Measurements from ENCODE around the gene FYN. TPM values are rescaled to one million over a fixed set of nuclear protein-coding genes. Genes with fewer than 3 reads are reported as not detected.

FYN gene
- total RNA-seq, 2 experiments from 2014 or later: 521 to 547 TPM

GRCh38 chr6:111805511-111806164 is 67.6 kb downstream of the FYN start:
- CTCF ChIA-PET: interaction anchor here (0.6 to 4.2 kb wide), 8 partner anchors 12 to 55 kb away, joined by 3 to 22 read pairs (median 3); no protein-coding TSS in a partner anchor
- POLR2A ChIA-PET: interaction anchor here (0.6 to 4.3 kb wide), 11 partner anchors 12 to 52 kb away, joined by 3 to 34 read pairs (median 5); no protein-coding TSS in a partner anchor

- CTCF ChIA-PET: interaction anchor here (1.0 to 4.2 kb wide), 8 partner anchors 11 to 188 kb away, joined by 3 to 22 read pairs (median 4); no protein-coding TSS in a partner anchor
Observed at GRCh38 chr6:111804627-111805235, 68.5 kb downstream of the FYN start.

GRCh38 chr6:111803804-111804203 is 69.4 kb downstream of the FYN start:
- ChIA-PET POLR2A (interaction anchor here (0.7 to 4.3 kb wide), 10 partner anchors 10 to 224 kb away, joined by 3 to 34 read pairs (median 4); no protein-coding TSS in a partner anchor), CTCF (interaction anchor here (1.2 to 4.2 kb wide), 7 partner anchors 10 to 189 kb away, joined by 3 to 22 read pairs (median 5); no protein-coding TSS in a partner anchor)

More at GRCh38 chr6:111804627-111805235, 68.5 kb downstream of the FYN start:
- POLR2A ChIA-PET: interaction anchor here (0.8 to 4.3 kb wide), 10 partner anchors 11 to 223 kb away, joined by 3 to 34 read pairs (median 6); no protein-coding TSS in a partner anchor

- CTCF ChIA-PET: interaction anchor here (1.5 to 2.5 kb wide), 5 partner anchors 10 to 190 kb away, joined by 3 to 9 read pairs (median 5); no protein-coding TSS in a partner anchor
- POLR2A ChIA-PET: interaction anchor here (1.1 to 4.3 kb wide), 7 partner anchors 10 to 41 kb away, joined by 3 to 34 read pairs (median 7); no protein-coding TSS in a partner anchor
Observed at GRCh38 chr6:111803371-111803770, 69.9 kb downstream of the FYN start.

DNA sequence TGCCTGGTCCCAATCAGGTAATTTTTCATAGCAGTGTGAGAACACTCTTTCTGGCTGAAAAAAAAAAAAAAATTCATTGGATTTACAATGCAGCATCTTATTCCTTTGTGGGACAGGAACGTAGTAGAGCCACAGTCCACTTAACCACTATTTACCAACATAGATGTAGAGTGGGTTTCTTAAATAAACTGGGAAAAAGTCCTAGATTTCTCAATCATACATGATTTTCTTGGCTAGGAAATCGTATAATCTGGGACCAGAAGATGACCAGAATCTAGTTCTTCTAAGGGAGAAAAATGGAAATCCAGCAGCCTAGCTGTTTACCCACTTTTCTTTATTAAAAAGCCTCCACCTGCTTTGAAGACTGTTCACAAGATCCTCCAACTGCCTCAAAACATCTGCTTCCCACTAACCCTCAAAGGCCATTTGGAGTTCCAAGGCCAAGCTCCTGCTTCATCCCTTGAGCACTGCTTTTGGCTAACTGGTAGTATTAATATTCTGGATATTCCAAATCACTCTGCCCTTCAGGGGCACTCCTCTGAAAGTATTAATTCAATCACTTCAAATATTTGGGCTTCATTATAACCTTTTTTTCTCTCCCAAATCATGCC is 70.4 kb downstream of the FYN start:
- CTCF ChIA-PET: interaction anchor here (1.6 to 2.0 kb wide), 2 partner anchors 42 to 43 kb away, joined by 4 to 5 read pairs; no protein-coding TSS in a partner anchor
- POLR2A ChIA-PET: interaction anchor here (1.1 to 4.3 kb wide), 4 partner anchors 9 to 31 kb away, joined by 3 to 34 read pairs (median 12); no protein-coding TSS in a partner anchor

GRCh38 chr6:111802015-111802414 is 71.2 kb downstream of the FYN start:
- ChIA-PET CTCF (no interaction called here), POLR2A (no interaction called here)

DNA sequence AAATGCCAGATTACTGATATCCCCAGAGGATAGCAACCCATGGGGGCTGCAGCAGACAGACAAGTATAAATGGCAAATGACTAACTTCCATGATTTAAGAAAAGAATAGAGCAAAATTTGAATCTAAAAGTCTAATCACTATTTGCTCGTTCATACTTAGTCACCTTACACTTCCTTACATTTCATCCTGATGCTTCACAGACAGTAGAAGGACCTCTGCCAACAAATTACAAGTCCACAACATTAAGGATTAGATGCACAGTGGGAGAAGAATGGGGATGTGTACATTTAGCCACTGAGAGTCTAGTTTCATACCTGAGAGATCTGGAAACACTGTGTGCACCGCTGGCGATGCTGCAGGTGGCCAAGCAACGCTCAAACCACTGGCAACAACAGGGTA is 72.4 kb downstream of the FYN start:
- POLR2A ChIA-PET: no interaction called here

GRCh38 chr6:111800259-111800765 is 72.9 kb downstream of the FYN start:
- ChIA-PET POLR2A (no interaction called here), CTCF (interaction anchor here (1.2 to 1.5 kb wide), 4 partner anchors 24 to 243 kb away, joined by 3 to 5 read pairs (median 4); no protein-coding TSS in a partner anchor)

More for the DNA sequence above, 72.4 kb downstream of the FYN start:
- CTCF ChIA-PET: interaction anchor here (1.0 to 1.5 kb wide), 3 partner anchors 23 to 199 kb away, joined by 3 to 5 read pairs (median 4); no protein-coding TSS in a partner anchor

DNA sequence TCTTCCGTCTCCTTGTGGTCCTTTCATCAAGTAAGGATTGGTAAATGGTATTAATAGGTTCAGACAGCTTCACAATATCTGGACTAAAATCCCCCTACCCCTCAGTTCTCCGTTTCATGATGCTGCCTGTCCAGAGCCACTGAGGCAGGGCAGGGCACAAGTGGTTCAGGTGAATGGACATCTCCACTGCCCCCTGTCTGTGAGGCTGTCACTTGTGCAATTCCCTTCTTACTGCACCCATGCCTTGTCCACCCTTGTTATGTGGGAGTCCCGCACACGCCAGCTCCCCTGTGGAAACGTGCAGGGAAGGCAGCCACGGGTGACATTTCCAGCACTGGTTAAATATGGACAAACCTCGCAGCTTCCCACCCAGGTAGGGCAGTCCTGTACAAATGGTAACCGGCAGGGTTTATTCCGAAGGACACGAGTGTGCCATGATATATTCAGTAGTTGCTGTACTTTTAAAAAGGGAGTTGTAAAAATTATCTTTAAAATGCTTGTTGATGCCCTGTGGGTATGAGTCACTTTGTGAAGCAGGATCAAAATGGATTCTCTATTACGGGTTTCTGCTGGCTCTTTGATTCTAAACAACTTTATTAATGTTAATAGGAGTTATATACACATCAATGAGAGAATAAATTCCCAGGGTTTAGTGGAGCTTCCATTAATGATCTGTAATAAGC is 73.5 kb downstream of the FYN start:
- CTCF ChIA-PET: interaction anchor here (0.7 to 1.5 kb wide), 5 partner anchors 19 to 244 kb away, joined by 3 to 5 read pairs (median 3); no protein-coding TSS in a partner anchor
- POLR2A ChIA-PET: no interaction called here

DNA sequence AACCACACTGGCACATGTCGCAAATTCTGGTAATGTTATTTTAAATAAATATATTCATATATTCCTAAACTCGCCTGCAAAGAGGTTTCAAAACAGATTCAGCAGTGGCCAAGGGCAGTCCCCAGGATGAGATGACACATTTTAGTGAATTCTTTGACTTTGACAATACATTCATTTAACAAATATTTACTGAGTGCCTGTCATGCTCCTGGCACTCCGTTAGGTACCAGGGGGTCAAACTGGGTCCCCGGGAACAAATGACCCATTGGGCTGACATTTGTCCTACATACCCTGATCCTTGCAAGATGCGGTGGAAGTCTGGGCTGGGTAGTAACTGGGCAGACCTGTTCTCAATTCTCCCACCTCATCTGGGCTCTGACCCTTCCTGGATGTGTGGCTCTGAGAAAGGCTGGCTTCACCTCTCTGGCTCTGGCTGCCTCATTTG is 74.9 kb downstream of the FYN start:
- ChIA-PET POLR2A (no interaction called here), CTCF (interaction anchor here (1.0 kb wide), 2 partner anchors 27 to 39 kb away, joined by 3 read pairs; no protein-coding TSS in a partner anchor)

GRCh38 chr6:111796310-111796918 is 76.8 kb downstream of the FYN start:
- ChIA-PET CTCF (interaction anchor here (1.2 to 1.3 kb wide), 2 partner anchors 13 to 26 kb away, joined by 3 to 5 read pairs; no protein-coding TSS in a partner anchor), POLR2A (interaction anchor here (0.6 to 1.0 kb wide), 3 partner anchors 12 to 502 kb away, joined by 3 to 5 read pairs (median 3); no protein-coding TSS in a partner anchor)

GRCh38 chr6:111795558-111795957 is 77.7 kb downstream of the FYN start:
- POLR2A ChIA-PET: interaction anchor here (0.6 to 1.0 kb wide), 3 partner anchors 13 to 501 kb away, joined by 3 to 5 read pairs (median 3); no protein-coding TSS in a partner anchor
- CTCF ChIA-PET: interaction anchor here (1.2 to 1.3 kb wide), 3 partner anchors 14 to 72 kb away, joined by 3 to 5 read pairs (median 4); no protein-coding TSS in a partner anchor

DNA sequence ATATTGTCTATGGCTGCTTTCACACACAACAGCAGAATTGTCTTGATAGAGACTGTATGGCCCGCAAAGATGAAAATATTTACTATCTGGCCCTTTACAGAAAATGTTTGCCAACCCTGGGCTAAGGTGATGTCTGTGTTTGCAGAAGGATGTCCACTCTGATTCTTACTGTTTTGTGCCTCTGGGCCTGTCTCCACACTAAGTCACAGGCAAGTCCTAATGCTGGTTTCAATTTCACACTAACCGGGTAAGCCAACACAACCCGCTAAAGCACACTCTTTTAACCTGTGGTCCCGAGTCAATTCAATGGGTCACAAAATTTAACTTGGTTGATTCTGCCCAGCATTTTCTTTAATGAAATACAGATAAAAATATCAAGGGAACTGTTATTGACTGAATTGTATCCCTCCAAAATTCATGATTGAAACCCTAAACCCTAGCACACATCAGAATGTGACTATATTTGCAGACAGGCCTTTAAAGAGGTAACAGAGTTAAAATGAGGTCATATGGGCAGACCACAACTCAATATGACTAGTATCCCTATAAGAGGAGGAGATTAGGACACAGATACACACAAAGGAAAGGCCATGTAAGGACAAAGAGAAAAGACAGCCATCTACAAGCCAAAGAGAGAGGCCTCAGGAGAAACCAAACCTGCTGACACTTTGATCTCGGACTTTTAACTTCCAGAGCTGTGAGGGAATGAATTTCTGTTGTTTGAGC is 78.4 kb downstream of the FYN start:
- ChIA-PET POLR2A (interaction anchor here (1.5 to 2.9 kb wide), 2 partner anchors 29 to 32 kb away, joined by 4 to 15 read pairs; no protein-coding TSS in a partner anchor), CTCF (interaction anchor here (1.0 to 2.2 kb wide), 5 partner anchors 14 to 73 kb away, joined by 3 to 11 read pairs (median 4); no protein-coding TSS in a partner anchor)

DNA sequence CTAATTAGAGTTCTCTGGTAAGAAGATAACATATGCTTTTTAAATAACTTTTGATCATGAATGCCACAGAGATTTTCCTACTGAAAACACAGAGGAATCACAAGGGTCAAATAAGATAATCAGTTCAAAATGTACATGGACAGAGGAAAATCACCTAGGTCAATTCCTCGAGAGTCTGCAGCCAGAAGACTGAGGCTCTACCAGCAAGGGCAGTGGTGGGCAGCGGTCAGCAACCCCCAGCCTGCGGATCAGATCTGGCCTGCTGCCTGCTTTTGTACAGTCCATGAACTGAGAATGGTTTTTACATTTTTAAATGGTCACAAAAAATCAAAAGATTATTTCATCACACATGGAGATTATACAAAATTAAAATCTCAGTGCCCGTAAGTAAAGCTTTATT is 79.0 kb downstream of the FYN start:
- CTCF ChIA-PET: interaction anchor here (1.0 to 2.2 kb wide), 5 partner anchors 10 to 50 kb away, joined by 3 to 11 read pairs (median 5); no protein-coding TSS in a partner anchor
- POLR2A ChIA-PET: interaction anchor here (0.6 to 2.9 kb wide), 10 partner anchors 10 to 40 kb away, joined by 3 to 15 read pairs (median 6); no protein-coding TSS in a partner anchor

DNA sequence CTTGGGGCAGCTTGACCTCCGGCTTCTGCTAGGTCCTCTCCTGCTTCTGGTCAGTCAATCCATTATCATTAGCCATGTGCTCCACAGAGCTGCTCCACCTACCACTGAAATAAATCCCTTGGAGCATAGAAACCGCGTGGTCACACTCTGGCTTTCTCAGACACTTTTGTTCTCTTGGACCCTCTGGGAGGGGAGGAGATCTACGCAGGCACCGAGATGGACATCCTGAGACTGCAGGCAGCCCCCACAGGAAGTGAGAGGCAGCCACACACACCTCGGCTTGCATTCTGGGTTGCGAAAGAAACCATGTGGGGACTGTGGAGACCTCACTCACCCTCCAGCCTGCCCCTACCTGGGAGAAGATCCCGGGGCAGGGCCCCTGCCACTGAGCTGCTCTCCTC is 79.5 kb downstream of the FYN start:
- ChIA-PET POLR2A (interaction anchor here (0.6 to 2.9 kb wide), 15 partner anchors 9 to 42 kb away, joined by 3 to 15 read pairs (median 5); no protein-coding TSS in a partner anchor), CTCF (interaction anchor here (0.7 to 2.2 kb wide), 8 partner anchors 11 to 83 kb away, joined by 3 to 11 read pairs (median 4); no protein-coding TSS in a partner anchor)
